ENCODE data around the gene DLX4.

Gene DLX4

GRCh38 chr17:49987290-49987585 is 18.2 kb downstream of the DLX4 start:
- no peak for DNase-seq (ENCODE audit: low read depth in 2 of 2)

- no peak for DNase-seq (ENCODE audit: low read depth in 2 of 2)
These were observed 18.9 kb downstream of the DLX4 start for GRCh38 chr17:49987681-49988441.

GRCh38 chr17:49989518-49989880 is 20.5 kb downstream of the DLX4 start:
- DNase-seq (ENCODE audit: low read depth in 2 of 2), result no peak

- no peak for DNase-seq (ENCODE audit: low read depth in 2 of 2)
These were observed 21.3 kb downstream of the DLX4 start for GRCh38 chr17:49990331-49990730.

- no peak for DNase-seq (ENCODE audit: low read depth in 2 of 2)
These were observed 21.9 kb downstream of the DLX4 start for GRCh38 chr17:49990921-49991320.

GRCh38 chr17:49991409-49991808 is 22.4 kb downstream of the DLX4 start:
- no peak for DNase-seq (ENCODE audit: low read depth in 2 of 2)

- DNase-seq (ENCODE audit: low read depth in 2 of 2), result no peak
These were observed 23.4 kb downstream of the DLX4 start for GRCh38 chr17:49992191-49992932.

- DNase-seq (ENCODE audit: low read depth in 2 of 2), result no peak
These were observed 24.0 kb downstream of the DLX4 start for GRCh38 chr17:49992933-49993422.

GRCh38 chr17:49993423-49994060 is 24.6 kb downstream of the DLX4 start:
- no peak for DNase-seq (ENCODE audit: low read depth in 2 of 2)

- no peak for DNase-seq (ENCODE audit: low read depth in 2 of 2)
These were observed 25.4 kb downstream of the DLX4 start for GRCh38 chr17:49994085-49995054.

GRCh38 chr17:49995055-49995738 is 26.2 kb downstream of the DLX4 start, which contains the start of gene DLX3:
DLX3 (minus strand) TSS chr17:49995224; CDS start chr17:49994998, 226 bp downstream.
- DNase-seq (ENCODE audit: low read depth in 2 of 2), result peak; percentile 6 to 17

GRCh38 chr17:49996121-49996494 is 27.1 kb downstream of the DLX4 start:
- no peak for DNase-seq (ENCODE audit: low read depth in 2 of 2)

- DNase-seq (ENCODE audit: low read depth in 2 of 2), result no peak
These were observed 27.7 kb downstream of the DLX4 start for GRCh38 chr17:49996495-49997300.

- no peak for DNase-seq (ENCODE audit: low read depth in 2 of 2)
These were observed 28.3 kb downstream of the DLX4 start for GRCh38 chr17:49997301-49997650.

GRCh38 chr17:49997773-49998703 is 29.0 kb downstream of the DLX4 start:
- peak; percentile 60 to 63 for DNase-seq (ENCODE audit: low read depth in 2 of 2)

GRCh38 chr17:49998836-49999511 is 30.0 kb downstream of the DLX4 start:
- DNase-seq (ENCODE audit: low read depth in 2 of 2), result no peak

GRCh38 chr17:50003911-50004310 is 34.9 kb downstream of the DLX4 start:
- DNase-seq (ENCODE audit: low read depth in 2 of 2), result no peak

GRCh38 chr17:50009282-50009681 is 40.3 kb downstream of the DLX4 start:
- DNase-seq (ENCODE audit: low read depth in 2 of 2), result no peak

GRCh38 chr17:50013079-50013478 is 44.1 kb downstream of the DLX4 start:
- no peak for DNase-seq (ENCODE audit: low read depth in 2 of 2)

Data from fibroblast of skin of left quadriceps (primary cell).